Loucy (cell line): ENCODE results near the gene SSBP2.

Source experiments
- H2AFZ ChIP-seq: fragments of 200-600 bp; sonication (generic); 2 replicates; pipeline ENCODE4 v1.6.0; 2016; ENCODE audit warnings: antibody characterized with exemption, mild to moderate bottlenecking, low read length, moderate library complexity
- H3F3A ChIP-seq: fragments of 200-600 bp; 2 replicates; pipeline ENCODE4 v1.6.0; 2016; ENCODE audit warnings: antibody characterized with exemption, low read depth, mild to moderate bottlenecking
- H3K27me3 ChIP-seq: fragments of 200-600 bp; sonication (generic); 2 replicates; pipeline ENCODE4 v1.6.1; 2014; ENCODE audit warnings: low read length, mild to moderate bottlenecking; ENCODE audit not compliant: insufficient read depth, poor library complexity, severe bottlenecking
- H3K36me3 ChIP-seq: fragments of 200-600 bp; sonication (generic); 2 replicates; pipeline ENCODE4 v1.6.1; 2016; ENCODE audit warnings: low read length; ENCODE audit not compliant: insufficient read depth
- H3K4me1 ChIP-seq: fragments of 200-600 bp; sonication (generic); 2 replicates; pipeline ENCODE4 v1.5.1; 2014; ENCODE audit warnings: low read length, mild to moderate bottlenecking; ENCODE audit not compliant: insufficient read depth, poor library complexity, severe bottlenecking
- H3K4me2 ChIP-seq: fragments of 200-600 bp; sonication (generic); 2 replicates; pipeline ENCODE4 v1.6.0; 2014; ENCODE audit warnings: antibody characterized with exemption, low read length, low read depth, mild to moderate bottlenecking; ENCODE audit not compliant: poor library complexity, severe bottlenecking
- H3K4me3 ChIP-seq: fragments of 200-600 bp; sonication (generic); 2 replicates; pipeline ENCODE4 v1.5.1; 2014; ENCODE audit warnings: low read length, mild to moderate bottlenecking, mixed read lengths; ENCODE audit not compliant: poor library complexity, severe bottlenecking
- H3K79me2 ChIP-seq: fragments of 200-600 bp; sonication (generic); 2 replicates; pipeline ENCODE4 v1.6.1; 2014; ENCODE audit warnings: low read length; ENCODE audit not compliant: insufficient read depth
- H3K9ac ChIP-seq: fragments of 200-600 bp; sonication (generic); 2 replicates; pipeline ENCODE4 v1.6.0; 2014; ENCODE audit warnings: mild to moderate bottlenecking, low read depth, low read length, moderate library complexity; ENCODE audit not compliant: poor library complexity, severe bottlenecking
- H3K9me2 ChIP-seq: fragments of 200-600 bp; sonication (generic); replicated peaks from 2 replicates; pipeline ENCODE4 v1.6.1; 2016; ENCODE audit warnings: low read depth, low read length, mixed read lengths
- H3K9me3 ChIP-seq: fragments of 200-600 bp; sonication (generic); 2 replicates; pipeline ENCODE4 v1.6.1; 2014; ENCODE audit warnings: mild to moderate bottlenecking, antibody characterized with exemption, low read length, low read depth; ENCODE audit not compliant: insufficient read depth
- H4K20me1 ChIP-seq: fragments of 200-600 bp; sonication (generic); 2 replicates; pipeline ENCODE4 v1.6.0; 2014; ENCODE audit warnings: antibody characterized with exemption, low read length, mild to moderate bottlenecking; ENCODE audit not compliant: insufficient read depth, poor library complexity, severe bottlenecking
- EZH2phosphoT487 ChIP-seq: fragments of 200-600 bp; IDR thresholded peaks from 2 replicates; pipeline ENCODE4 v1.6.1; 2018; ENCODE audit warnings: antibody characterized with exemption, mild to moderate bottlenecking, moderate library complexity, borderline replicate concordance
- TF ChIP-seq, protein P1 (sequence below): fragments of 200-600 bp; sonication (generic); conservative IDR thresholded peaks from 2 replicates; pipeline ENCODE4 v1.5.1; 2014; ENCODE audit warnings: mild to moderate bottlenecking, antibody characterized with exemption, low read length

The SSBP2 gene

GRCh38 chr5:81749561-81750307 is 1.2 kb downstream of the SSBP2 start:
- peak overlapping the region; percentile 97 for H3K4me2 ChIP-seq
- H2AFZ ChIP-seq: no peak overlapping the region
- no peaks in the 10 kb centered on the region for H3K9me2 ChIP-seq
- H3K36me3 ChIP-seq: no peaks in the 10 kb centered on the region
- H3F3A ChIP-seq: no peaks in the 10 kb centered on the region
- peak overlapping the region; percentile 89 for H3K4me3 ChIP-seq
- peaks cover 61% of the 10 kb centered on the region for H3K4me1 ChIP-seq
- TF ChIP-seq EZH2phosphoT487: no peak
- TF ChIP-seq, protein P1, sequence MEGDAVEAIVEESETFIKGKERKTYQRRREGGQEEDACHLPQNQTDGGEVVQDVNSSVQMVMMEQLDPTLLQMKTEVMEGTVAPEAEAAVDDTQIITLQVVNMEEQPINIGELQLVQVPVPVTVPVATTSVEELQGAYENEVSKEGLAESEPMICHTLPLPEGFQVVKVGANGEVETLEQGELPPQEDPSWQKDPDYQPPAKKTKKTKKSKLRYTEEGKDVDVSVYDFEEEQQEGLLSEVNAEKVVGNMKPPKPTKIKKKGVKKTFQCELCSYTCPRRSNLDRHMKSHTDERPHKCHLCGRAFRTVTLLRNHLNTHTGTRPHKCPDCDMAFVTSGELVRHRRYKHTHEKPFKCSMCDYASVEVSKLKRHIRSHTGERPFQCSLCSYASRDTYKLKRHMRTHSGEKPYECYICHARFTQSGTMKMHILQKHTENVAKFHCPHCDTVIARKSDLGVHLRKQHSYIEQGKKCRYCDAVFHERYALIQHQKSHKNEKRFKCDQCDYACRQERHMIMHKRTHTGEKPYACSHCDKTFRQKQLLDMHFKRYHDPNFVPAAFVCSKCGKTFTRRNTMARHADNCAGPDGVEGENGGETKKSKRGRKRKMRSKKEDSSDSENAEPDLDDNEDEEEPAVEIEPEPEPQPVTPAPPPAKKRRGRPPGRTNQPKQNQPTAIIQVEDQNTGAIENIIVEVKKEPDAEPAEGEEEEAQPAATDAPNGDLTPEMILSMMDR: 0 out of 2 replicates have a peak, but pooled peaks have one; percentile 18
- H3K79me2 ChIP-seq: peaks cover 65% of the 10 kb centered on the region
- H4K20me1 ChIP-seq: peaks cover 42% of the 10 kb centered on the region
- H3K9ac ChIP-seq: peak overlapping the region; percentile 84
- H3K9me3 ChIP-seq: no peaks in the 10 kb centered on the region
- no peaks in the 10 kb centered on the region for H3K27me3 ChIP-seq

- no peaks in the 10 kb centered on the region for H3K36me3 ChIP-seq
- H3K4me1 ChIP-seq: peaks cover 66% of the 10 kb centered on the region
- no peak overlapping the region for H2AFZ ChIP-seq
- H3K4me3 ChIP-seq: peak overlapping the region; percentile 89
- H3K4me2 ChIP-seq: peak overlapping the region; percentile 97
- H4K20me1 ChIP-seq: peaks cover 48% of the 10 kb centered on the region
- no peaks in the 10 kb centered on the region for H3K9me3 ChIP-seq
- TF ChIP-seq EZH2phosphoT487: no peak
- TF ChIP-seq, protein P1: no peak
- no peaks in the 10 kb centered on the region for H3K9me2 ChIP-seq
- peak overlapping the region; percentile 84 for H3K9ac ChIP-seq
- H3K79me2 ChIP-seq: peaks cover 71% of the 10 kb centered on the region
- H3K27me3 ChIP-seq: no peaks in the 10 kb centered on the region
- H3F3A ChIP-seq: no peaks in the 10 kb centered on the region
Observed at GRCh38 chr5:81749192-81749560, 1.7 kb downstream of the SSBP2 start.

- Histone ChIP-seq H3K79me2 (peaks cover 77% of the 10 kb centered on the region), H3K9me2 (no peaks in the 10 kb centered on the region), H4K20me1 (peaks cover 54% of the 10 kb centered on the region), H3F3A (no peaks in the 10 kb centered on the region), H3K27me3 (no peaks in the 10 kb centered on the region), H3K9me3 (no peaks in the 10 kb centered on the region), H3K4me1 (peaks cover 67% of the 10 kb centered on the region), H3K36me3 (no peaks in the 10 kb centered on the region), H2AFZ (no peak overlapping the region), H3K9ac (peak overlapping the region; percentile 84), H3K4me2 (peak overlapping the region; percentile 97), H3K4me3 (peak overlapping the region; percentile 89)
- no peak for TF ChIP-seq EZH2phosphoT487
- TF ChIP-seq, protein P1: peak; percentile 54
Observed at GRCh38 chr5:81748556-81748955, 2.3 kb downstream of the SSBP2 start.
